Vagina (tissue), 2 donors: ENCODE measurements around the gene ATP13A2. TPM values are rescaled to one million over a fixed set of nuclear protein-coding genes. Genes with fewer than 3 reads are reported as not detected.
A peak's percentile ranks its signal among the peaks of the same experiment; 100 is the strongest.

Experiments used
- DNase-seq, 2 donors: peaks; one replicate each; pipeline ENCODE4 v3.0.0-alpha.2; 2017; ENCODE audit errors: extremely low spot score in 2 of 2
- H3K27ac ChIP-seq: fragments of 200-600 bp; sonication (generic); one replicate; pipeline ENCODE4 v1.5.1; 2019
- H3K27me3 ChIP-seq: fragments of 200-600 bp; sonication (generic); one replicate; pipeline ENCODE4 v1.5.1; 2019
- H3K36me3 ChIP-seq, 2 donors: fragments of 200-600 bp; sonication (generic); one replicate each; pipeline ENCODE4 v1.5.1; 2017 to 2019
- H3K4me1 ChIP-seq: fragments of 200-600 bp; sonication (generic); one replicate; pipeline ENCODE4 v1.5.1; 2019
- H3K4me3 ChIP-seq, 2 donors: fragments of 200-600 bp; sonication (generic); 1 replicate in 1 of 2; 2 replicates in 1 of 2; pipeline ENCODE4 v1.5.1; 2016 to 2019
- H3K9me3 ChIP-seq: fragments of 200-600 bp; sonication (generic); one replicate; pipeline ENCODE4 v1.5.1; 2019
- POLR2A ChIP-seq, 2 donors: fragments of 450-650 bp; IDR thresholded peaks; one replicate each; pipeline ENCODE4 v1.6.1; 2017; ENCODE audit warnings: antibody characterized with exemption in 2 of 2, mild to moderate bottlenecking in 2 of 2, moderate library complexity in 2 of 2
- POLR2AphosphoS5 ChIP-seq, 2 donors: sonication (generic); formaldehyde crosslinking; IDR thresholded peaks; one replicate each; pipeline ENCODE4 v1.9.0; 2017; ENCODE audit warnings: antibody characterized with exemption in 2 of 2, mild to moderate bottlenecking in 2 of 2, low read depth in 1 of 2; ENCODE audit not compliant: insufficient read depth in 1 of 2
- intact Hi-C: fragments of 100-400 bp; cut with DNase I; formaldehyde crosslinking; loops from one replicate; pipeline ENCODE4 v1.15.1; 2023
- total RNA-seq: library from RNA; depleted of rRNA; stranded (reverse); fragments of >200 nt; gene quantifications from one replicate; pipeline ENCODE4 v1.2.3, GENCODE V29; 2016
- TF ChIP-seq, protein P1 (sequence below), 3 experiments: fragments of 450-650 bp in 2 of 3; fragments of 200-600 bp in 1 of 3; sonication (generic) in 1 of 3; IDR thresholded peaks; one replicate each; pipeline ENCODE4 v1.5.1; 2017 to 2019; ENCODE audit warnings: antibody characterized with exemption in 3 of 3, mild to moderate bottlenecking in 2 of 3, moderate library complexity in 2 of 3

Gene ATP13A2
- total RNA-seq, 1 donor from 2014 or later = 31.7 TPM

DNA sequence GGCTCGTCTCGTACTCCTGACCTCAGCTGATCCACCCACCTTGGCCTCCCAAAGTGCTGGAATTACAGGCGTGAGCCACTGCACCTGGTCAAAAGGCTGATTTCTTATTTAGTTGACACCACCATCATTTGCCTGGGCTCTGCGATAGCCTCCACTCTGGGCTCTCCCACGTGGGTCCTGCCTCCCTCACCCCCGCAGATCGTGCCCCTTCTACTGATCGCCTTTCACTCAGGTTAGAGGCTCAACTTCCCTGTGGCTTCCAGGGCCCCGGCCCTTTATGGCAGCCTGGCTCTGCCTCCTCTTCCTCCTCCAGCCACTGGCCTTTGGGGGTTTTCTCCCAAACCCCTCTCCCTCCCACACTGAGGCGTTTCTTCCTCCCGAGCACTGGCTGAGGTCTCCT lies 28.8 kb downstream of the ATP13A2 start:
- no peaks in the 10 kb centered on the region for H3K9me3 ChIP-seq
- peaks cover 45% of the 10 kb centered on the region for H3K4me1 ChIP-seq
- TF ChIP-seq POLR2AphosphoS5 (IDR thresholded peaks at IDR 0.05; ENCODE audit: insufficient read depth in 1 of 2, low read depth in 1 of 2) (no peak), POLR2A (IDR thresholded peaks at IDR 0.05) (no peak)
- TF ChIP-seq, protein P1, sequence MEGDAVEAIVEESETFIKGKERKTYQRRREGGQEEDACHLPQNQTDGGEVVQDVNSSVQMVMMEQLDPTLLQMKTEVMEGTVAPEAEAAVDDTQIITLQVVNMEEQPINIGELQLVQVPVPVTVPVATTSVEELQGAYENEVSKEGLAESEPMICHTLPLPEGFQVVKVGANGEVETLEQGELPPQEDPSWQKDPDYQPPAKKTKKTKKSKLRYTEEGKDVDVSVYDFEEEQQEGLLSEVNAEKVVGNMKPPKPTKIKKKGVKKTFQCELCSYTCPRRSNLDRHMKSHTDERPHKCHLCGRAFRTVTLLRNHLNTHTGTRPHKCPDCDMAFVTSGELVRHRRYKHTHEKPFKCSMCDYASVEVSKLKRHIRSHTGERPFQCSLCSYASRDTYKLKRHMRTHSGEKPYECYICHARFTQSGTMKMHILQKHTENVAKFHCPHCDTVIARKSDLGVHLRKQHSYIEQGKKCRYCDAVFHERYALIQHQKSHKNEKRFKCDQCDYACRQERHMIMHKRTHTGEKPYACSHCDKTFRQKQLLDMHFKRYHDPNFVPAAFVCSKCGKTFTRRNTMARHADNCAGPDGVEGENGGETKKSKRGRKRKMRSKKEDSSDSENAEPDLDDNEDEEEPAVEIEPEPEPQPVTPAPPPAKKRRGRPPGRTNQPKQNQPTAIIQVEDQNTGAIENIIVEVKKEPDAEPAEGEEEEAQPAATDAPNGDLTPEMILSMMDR (IDR thresholded peaks at IDR 0.05) = no peak
- H3K36me3 ChIP-seq = peaks cover 0 to 9% of the 10 kb centered on the region in 2 donors
- no peak overlapping the region for H3K4me3 ChIP-seq
- intact Hi-C loops = no loop called here
- H3K27ac ChIP-seq = no peak overlapping the region
- DNase-seq = no peak
- H3K27me3 ChIP-seq = no peaks in the 10 kb centered on the region

DNA sequence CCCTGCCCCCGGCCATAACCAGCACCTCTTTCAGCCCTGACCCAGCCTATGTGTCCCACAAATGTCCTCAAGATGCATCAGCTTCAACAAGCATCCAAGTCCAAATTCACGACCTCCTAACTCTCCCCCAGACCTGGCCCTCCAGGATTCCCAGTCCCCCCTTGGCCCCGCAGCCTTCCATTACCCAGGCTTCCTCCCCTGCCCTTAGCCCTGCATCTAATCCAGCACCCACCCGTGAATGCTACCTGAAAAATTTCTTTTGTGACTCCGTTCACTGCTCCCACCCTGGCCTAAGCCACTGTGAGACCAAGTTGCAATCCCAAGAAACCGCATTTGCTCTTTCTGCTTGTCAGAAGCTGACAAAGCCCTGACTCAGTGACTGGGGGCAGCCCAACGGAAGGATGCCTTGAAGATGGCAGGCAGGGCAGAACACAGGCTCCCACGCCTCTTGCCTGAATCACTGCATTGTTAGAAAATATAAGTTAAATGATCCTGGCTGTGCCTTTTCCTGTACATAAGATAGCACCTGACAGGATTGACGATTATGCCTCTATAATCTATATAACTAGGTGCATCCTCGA lies 30.4 kb downstream of the ATP13A2 start:
- Histone ChIP-seq H3K4me1 (peaks cover 55% of the 10 kb centered on the region), H3K4me3 (no peak overlapping the region), H3K27ac (peak overlapping the region; percentile 88), H3K27me3 (no peaks in the 10 kb centered on the region), H3K9me3 (no peaks in the 10 kb centered on the region), H3K36me3 (peaks cover 0 to under 1% of the 10 kb centered on the region in 2 donors)
- TF ChIP-seq, protein P1 (IDR thresholded peaks at IDR 0.05) = no peak
- TF ChIP-seq POLR2AphosphoS5 (IDR thresholded peaks at IDR 0.05; ENCODE audit: insufficient read depth in 1 of 2, low read depth in 1 of 2) (no peak), POLR2A (IDR thresholded peaks at IDR 0.05) (no peak)
- intact Hi-C loops = no loop called here
- DNase-seq = no peak

DNA sequence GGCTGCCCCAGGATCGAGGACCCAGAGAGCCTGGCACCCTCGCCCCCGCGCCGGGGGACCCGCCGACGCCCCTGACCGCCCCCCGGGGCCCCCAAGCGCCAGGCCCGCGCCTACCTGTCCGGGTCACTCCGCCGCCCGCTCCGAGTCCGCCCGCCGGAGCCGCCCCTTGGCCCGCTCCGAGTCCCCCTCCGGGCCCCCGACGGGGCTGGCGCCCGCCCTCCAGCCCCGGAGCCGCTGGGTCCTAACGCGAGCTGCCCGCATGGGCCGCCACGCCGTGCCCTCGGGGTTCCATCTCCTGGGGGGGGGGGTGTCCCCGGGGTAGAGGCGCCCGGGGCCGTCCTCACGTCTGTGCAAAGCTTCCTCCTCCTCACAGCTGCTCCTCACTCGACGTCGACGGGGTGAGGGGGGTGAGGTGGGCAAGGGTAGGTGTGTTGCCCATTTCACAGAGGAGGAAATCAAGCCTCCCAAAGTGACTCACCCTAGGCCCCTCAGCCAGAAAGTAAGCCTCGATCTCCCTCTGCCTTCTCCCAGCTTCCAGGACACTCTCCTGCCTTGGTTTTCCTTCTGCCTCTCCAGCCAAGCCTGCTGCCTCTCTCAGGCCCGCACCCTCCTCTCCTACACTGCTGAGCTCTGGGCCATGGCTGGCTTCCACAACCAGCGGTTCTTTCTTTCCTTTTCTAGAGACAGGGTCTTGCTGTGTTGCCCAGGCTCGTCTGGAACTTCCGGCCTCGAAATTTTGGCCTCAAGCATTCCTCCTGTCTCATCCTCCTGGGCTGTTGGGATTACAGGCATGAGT lies 31.1 kb downstream of the ATP13A2 start, which contains the start of gene MFAP2:
Gene MFAP2 (minus strand): TSS at position 148 of the 796 bp plus-strand sequence. CDS start 2,347 bp downstream, outside the sequence.
- Histone ChIP-seq H3K4me1 (peaks cover 57% of the 10 kb centered on the region), H3K4me3 (peak within 1 kb of the TSS; percentile 51 to 57), H3K27me3 (no peaks in the 10 kb centered on the region), H3K36me3 (no peaks in the 10 kb centered on the region), H3K27ac (peak within 1 kb of the TSS; percentile 88), H3K9me3 (no peaks in the 10 kb centered on the region)
- no peak for DNase-seq
- TF ChIP-seq POLR2A (IDR thresholded peaks at IDR 0.05) (peak in 1 of 2 donors; percentile 52), POLR2AphosphoS5 (IDR thresholded peaks at IDR 0.05; ENCODE audit: insufficient read depth in 1 of 2, low read depth in 1 of 2) (no peak)
- TF ChIP-seq, protein P1 (IDR thresholded peaks at IDR 0.05) = no peak
- intact Hi-C loops = no loop called here

DNA sequence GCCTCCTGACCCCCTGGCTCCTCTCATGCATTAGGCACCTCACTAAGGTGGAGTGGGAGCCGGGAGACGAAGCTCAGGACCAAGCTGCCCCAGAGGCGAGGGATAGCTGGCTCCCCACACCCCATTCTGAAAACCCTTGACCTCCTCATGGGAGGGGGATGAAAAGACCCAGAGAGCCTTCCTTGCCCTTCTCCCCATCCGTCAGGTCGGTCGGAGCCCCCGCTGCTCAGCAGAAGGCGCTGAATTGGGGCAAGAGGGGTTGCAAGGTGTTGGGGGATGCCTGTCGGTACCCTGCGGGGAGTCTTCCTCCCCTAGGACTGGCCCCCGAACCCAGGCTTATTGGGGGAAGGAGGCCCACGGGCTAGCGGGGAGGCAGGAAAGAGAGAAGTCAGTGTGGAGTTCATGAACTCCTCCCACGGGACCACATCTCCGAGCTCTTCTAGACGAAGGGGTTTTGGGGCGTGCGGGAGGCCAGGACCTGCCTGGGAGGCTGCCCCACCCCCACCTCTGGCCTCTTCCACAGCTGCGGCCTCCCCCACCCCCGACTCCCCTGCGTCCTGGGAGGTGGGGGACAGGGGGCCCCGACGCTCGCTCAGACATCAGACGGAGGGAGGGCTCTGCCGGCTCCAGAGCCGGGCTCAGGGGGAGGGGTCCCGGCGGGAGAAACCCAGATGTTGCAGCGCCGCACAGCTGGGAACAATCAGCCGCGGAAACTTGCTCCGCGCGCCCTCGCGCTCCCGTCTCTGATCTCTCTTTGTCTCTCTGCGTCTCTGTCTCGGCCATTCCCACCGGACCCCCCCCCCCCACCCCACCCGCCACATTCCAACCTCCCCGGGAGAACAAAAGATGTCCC lies 32.0 kb downstream of the ATP13A2 start:
- Histone ChIP-seq H3K4me1 (peaks cover 50% of the 10 kb centered on the region), H3K27me3 (no peaks in the 10 kb centered on the region), H3K9me3 (no peaks in the 10 kb centered on the region), H3K36me3 (no peaks in the 10 kb centered on the region), H3K27ac (peak overlapping the region; percentile 88), H3K4me3 (peak overlapping the region; percentile 51 to 57)
- intact Hi-C loops = no loop called here
- no peak for DNase-seq
- TF ChIP-seq POLR2A (IDR thresholded peaks at IDR 0.05) (no peak), POLR2AphosphoS5 (IDR thresholded peaks at IDR 0.05; ENCODE audit: insufficient read depth in 1 of 2, low read depth in 1 of 2) (no peak)
- TF ChIP-seq, protein P1 (IDR thresholded peaks at IDR 0.05) = no peak
